Neuronal stem cell (in vitro differentiated cells): ENCODE data around the gene SLC25A26.

Experiments used
- DNase-seq: peaks from one replicate; pipeline ENCODE4 v3.0.0-alpha.2; 2013; ENCODE audit warnings: low spot score
- H2AFZ ChIP-seq: one replicate; pipeline ENCODE4 v1.6.1; 2013; ENCODE audit warnings: mild to moderate bottlenecking, low read length, inconsistent platforms
- H2AK5ac ChIP-seq: 2 replicates; pipeline ENCODE4 v1.6.1; 2013; ENCODE audit warnings: low read depth, mild to moderate bottlenecking, inconsistent platforms, low read length, moderate library complexity, mixed read lengths
- H2BK120ac ChIP-seq: 2 replicates; pipeline ENCODE4 v1.6.1; 2013; ENCODE audit warnings: low read depth, mild to moderate bottlenecking, inconsistent platforms, low read length, moderate library complexity, mixed read lengths
- H2BK12ac ChIP-seq: one replicate; pipeline ENCODE4 v1.6.1; 2013; ENCODE audit warnings: low read length, inconsistent platforms
- H2BK15ac ChIP-seq: 2 replicates; pipeline ENCODE4 v1.6.1; 2013; ENCODE audit warnings: mild to moderate bottlenecking, low read length, inconsistent platforms, mixed read lengths
- H2BK5ac ChIP-seq: one replicate; pipeline ENCODE4 v1.6.1; 2013; ENCODE audit warnings: inconsistent platforms, mild to moderate bottlenecking, low read length, moderate library complexity
- H3K14ac ChIP-seq: one replicate; pipeline ENCODE4 v1.6.1; 2013; ENCODE audit warnings: low read length, inconsistent platforms
- H3K18ac ChIP-seq: 2 replicates; pipeline ENCODE4 v1.6.1; 2013; ENCODE audit warnings: low read length, inconsistent platforms
- H3K23ac ChIP-seq: 2 replicates; pipeline ENCODE4 v1.6.1; 2013; ENCODE audit warnings: low read depth, mild to moderate bottlenecking, mixed read lengths, low read length, inconsistent platforms; ENCODE audit not compliant: poor library complexity
- H3K27ac ChIP-seq: replicated peaks from 3 replicates; pipeline ENCODE4 v1.5.1; 2013; ENCODE audit warnings: low read length, inconsistent platforms
- H3K27me3 ChIP-seq, 3 experiments: 2 replicates each; pipeline ENCODE4 v1.6.1; 2013; ENCODE audit warnings: low read length in 3 of 3, mild to moderate bottlenecking in 2 of 3, inconsistent platforms in 1 of 3, low read depth in 1 of 3, mixed read lengths in 1 of 3, moderate library complexity in 1 of 3; ENCODE audit not compliant: control insufficient read depth in 3 of 3, insufficient read depth in 3 of 3
- H3K36me3 ChIP-seq, 2 donors: replicated peaks in 1 of 2; 2 replicates each; pipeline ENCODE4 v1.6.1; 2013; ENCODE audit warnings: low read length in 2 of 2; ENCODE audit not compliant: control insufficient read depth in 2 of 2, insufficient read depth in 2 of 2
- H3K4ac ChIP-seq: 2 replicates; pipeline ENCODE4 v1.6.1; 2013; ENCODE audit warnings: inconsistent platforms, mild to moderate bottlenecking, low read length, moderate library complexity
- H3K4me1 ChIP-seq, 2 donors: 1 replicate in 1 of 2; 2 replicates in 1 of 2; pipeline ENCODE4 v1.6.1; 2013; ENCODE audit warnings: low read length in 2 of 2, low read depth in 1 of 2; ENCODE audit not compliant: control insufficient read depth in 2 of 2, insufficient read depth in 1 of 2
- H3K4me2 ChIP-seq: one replicate; pipeline ENCODE4 v1.6.1; 2013; ENCODE audit warnings: mild to moderate bottlenecking, low read length, inconsistent platforms; ENCODE audit not compliant: insufficient read depth, poor library complexity, severe bottlenecking
- H3K4me3 ChIP-seq, 2 donors: 2 replicates each; pipeline ENCODE4 v1.5.1; 2013; ENCODE audit warnings: low read length in 2 of 2, mild to moderate bottlenecking in 2 of 2, inconsistent platforms in 1 of 2, moderate library complexity in 1 of 2
- H3K79me1 ChIP-seq: one replicate; pipeline ENCODE4 v1.6.1; 2013; ENCODE audit warnings: low read depth, mild to moderate bottlenecking, inconsistent platforms, low read length, moderate library complexity
- H3K9ac ChIP-seq: one replicate; pipeline ENCODE4 v1.6.1; 2013; ENCODE audit warnings: mild to moderate bottlenecking, low read depth, low read length, inconsistent platforms; ENCODE audit not compliant: poor library complexity
- H3K9me3 ChIP-seq, 2 donors: replicated peaks in 1 of 2; 2 replicates each; pipeline versions ENCODE3 to v1.6.1; 2013; ENCODE audit warnings: low read length in 2 of 2, mild to moderate bottlenecking in 2 of 2, inconsistent platforms in 1 of 2, low read depth in 1 of 2, mixed read lengths in 1 of 2, moderate library complexity in 1 of 2; ENCODE audit not compliant: control insufficient read depth in 2 of 2, insufficient read depth in 1 of 2
- H4K8ac ChIP-seq: one replicate; pipeline ENCODE4 v1.6.1; 2013; ENCODE audit warnings: low read depth, mild to moderate bottlenecking, inconsistent platforms, low read length, moderate library complexity
- H4K91ac ChIP-seq: one replicate; pipeline ENCODE4 v1.6.1; 2013; ENCODE audit warnings: low read length, low read depth, mild to moderate bottlenecking, inconsistent platforms; ENCODE audit not compliant: poor library complexity
- WGBS, 2 donors: extraction: QIAGEN DNeasy Blood & Tissue Kit; methylation state at CpG; one replicate each; pipeline ENCODE4 v1.1.7; 2013; ENCODE audit warnings: missing lambda C conversion rate in 2 of 2, mixed read lengths in 1 of 2; ENCODE audit not compliant: insufficient read length in 2 of 2, insufficient replicate concordance in 1 of 2; ENCODE audit errors: extremely low coverage in 2 of 2; 5-methylcytosine and 5-hydroxymethylcytosine counted together

The SLC25A26 gene

GRCh38 chr3:66361356-66361755 lies 140.6 kb downstream of the SLC25A26 start:
- Histone ChIP-seq H3K27me3 (no peaks in the 10 kb centered on the region), H3K79me1 (no peaks in the 10 kb centered on the region), H4K8ac (no peak overlapping the region), H3K9me3 (no peaks in the 10 kb centered on the region), H3K4ac (no peak overlapping the region), H3K14ac (no peak overlapping the region), H3K23ac (no peak overlapping the region), H2BK120ac (no peak overlapping the region), H2BK15ac (no peak overlapping the region), H3K27ac (no peak overlapping the region), H3K18ac (no peak overlapping the region), H2AK5ac (no peak overlapping the region), H2BK12ac (no peak overlapping the region), H2AFZ (no peak overlapping the region), H4K91ac (no peak overlapping the region), H3K36me3 (no peaks in the 10 kb centered on the region), H3K4me1 (peaks cover 0 to 4% of the 10 kb centered on the region in 2 donors), H3K4me3 (no peak overlapping the region), H2BK5ac (no peak overlapping the region), H3K4me2 (no peak overlapping the region), H3K9ac (no peak overlapping the region)
- no CpG with 5 or more reads among the region's 5 CpGs for WGBS, 2 donors
- DNase-seq: no peak

GRCh38 chr3:66362541-66362941 lies 141.7 kb downstream of the SLC25A26 start:
- no peak for DNase-seq
- peaks cover 0 to 9% of the 10 kb centered on the region in 2 donors for H3K4me1 ChIP-seq
- no peak overlapping the region for H3K14ac ChIP-seq
- H3K27me3 ChIP-seq: no peaks in the 10 kb centered on the region
- no peak overlapping the region for H3K4me3 ChIP-seq
- no peak overlapping the region for H2AFZ ChIP-seq
- H2AK5ac ChIP-seq: no peak overlapping the region
- no peak overlapping the region for H2BK12ac ChIP-seq
- no peak overlapping the region for H3K4ac ChIP-seq
- H3K79me1 ChIP-seq: no peaks in the 10 kb centered on the region
- H2BK15ac ChIP-seq: no peak overlapping the region
- H4K8ac ChIP-seq: no peak overlapping the region
- no peak overlapping the region for H2BK120ac ChIP-seq
- no CpG with 5 or more reads among the region's 3 CpGs for WGBS, 2 donors
- no peak overlapping the region for H3K27ac ChIP-seq
- no peak overlapping the region for H3K4me2 ChIP-seq
- H3K9ac ChIP-seq: no peak overlapping the region
- no peaks in the 10 kb centered on the region for H3K9me3 ChIP-seq
- no peak overlapping the region for H2BK5ac ChIP-seq
- no peaks in the 10 kb centered on the region for H3K36me3 ChIP-seq
- no peak overlapping the region for H3K18ac ChIP-seq
- H3K23ac ChIP-seq: no peak overlapping the region
- H4K91ac ChIP-seq: no peak overlapping the region

GRCh38 chr3:66363148-66363547 lies 142.3 kb downstream of the SLC25A26 start:
- Histone ChIP-seq H2BK12ac (no peak overlapping the region), H2BK5ac (no peak overlapping the region), H3K18ac (no peak overlapping the region), H3K4me1 (peaks cover 0 to 9% of the 10 kb centered on the region in 2 donors), H3K79me1 (no peaks in the 10 kb centered on the region), H3K14ac (no peak overlapping the region), H3K27me3 (no peaks in the 10 kb centered on the region), H4K8ac (no peak overlapping the region), H3K27ac (no peak overlapping the region), H3K9ac (no peak overlapping the region), H3K4me2 (no peak overlapping the region), H3K4me3 (no peak overlapping the region), H2AFZ (no peak overlapping the region), H4K91ac (no peak overlapping the region), H3K36me3 (no peaks in the 10 kb centered on the region), H3K4ac (no peak overlapping the region), H2BK120ac (no peak overlapping the region), H3K23ac (no peak overlapping the region), H2BK15ac (no peak overlapping the region), H2AK5ac (no peak overlapping the region), H3K9me3 (no peaks in the 10 kb centered on the region)
- WGBS, 2 donors: no CpG with 5 or more reads among the region's 6 CpGs
- no peak for DNase-seq

GRCh38 chr3:66365080-66365479 lies 144.3 kb downstream of the SLC25A26 start:
- no peak overlapping the region for H3K27ac ChIP-seq
- H3K4me1 ChIP-seq: peaks cover 0 to 9% of the 10 kb centered on the region in 2 donors
- no peak overlapping the region for H3K23ac ChIP-seq
- no peak overlapping the region for H3K9ac ChIP-seq
- no peak overlapping the region for H4K8ac ChIP-seq
- H3K4me2 ChIP-seq: no peak overlapping the region
- H2BK5ac ChIP-seq: no peak overlapping the region
- WGBS, 2 donors: no CpG with 5 or more reads among the region's 5 CpGs
- DNase-seq: no peak
- H3K4ac ChIP-seq: no peak overlapping the region
- no peak overlapping the region for H2BK120ac ChIP-seq
- no peaks in the 10 kb centered on the region for H3K36me3 ChIP-seq
- no peak overlapping the region for H3K14ac ChIP-seq
- H4K91ac ChIP-seq: no peak overlapping the region
- H2BK12ac ChIP-seq: no peak overlapping the region
- H3K18ac ChIP-seq: no peak overlapping the region
- no peak overlapping the region for H2AK5ac ChIP-seq
- no peak overlapping the region for H3K4me3 ChIP-seq
- H3K9me3 ChIP-seq: no peaks in the 10 kb centered on the region
- H2AFZ ChIP-seq: no peak overlapping the region
- H3K79me1 ChIP-seq: no peaks in the 10 kb centered on the region
- no peak overlapping the region for H2BK15ac ChIP-seq
- H3K27me3 ChIP-seq: no peaks in the 10 kb centered on the region
